Hematopoietic multipotent progenitor cell treated with erythropoietin and hydrocortisone succinate and interleukin-3 and kit ligand, for 15 days (in vitro differentiated cells): ENCODE data around the gene WFS1.

Experiments used
- DNase-seq: peaks from one replicate; pipeline ENCODE4 v3.0.0-alpha.2; 2015; ENCODE audit warnings: low spot score

Gene WFS1

GRCh38 chr4:6269616-6270511 lies at the start of gene WFS1:
WFS1 (plus strand) TSS chr4:6269850; CDS start chr4:6277456, 7,606 bp downstream.
- DNase-seq, result peak; percentile 32

GRCh38 chr4:6221301-6221850 lies 48.3 kb upstream of the WFS1 start:
- DNase-seq, result no peak

GRCh38 chr4:6221851-6222760 lies 47.5 kb upstream of the WFS1 start:
- DNase-seq, result peak; percentile 8

GRCh38 chr4:6222761-6223292 lies 46.8 kb upstream of the WFS1 start:
- DNase-seq, result no peak

- DNase-seq, result no peak
Observed at GRCh38 chr4:6224735-6225134, 44.9 kb upstream of the WFS1 start.

- no peak for DNase-seq
Observed at GRCh38 chr4:6225469-6225868, 44.2 kb upstream of the WFS1 start.

GRCh38 chr4:6226506-6226905 lies 43.1 kb upstream of the WFS1 start:
- DNase-seq, result no peak

- no peak for DNase-seq
Observed at GRCh38 chr4:6227412-6228157, 42.1 kb upstream of the WFS1 start.

- DNase-seq, result no peak
Observed at GRCh38 chr4:6228158-6229067, 41.2 kb upstream of the WFS1 start.

GRCh38 chr4:6229095-6229494 lies 40.6 kb upstream of the WFS1 start:
- no peak for DNase-seq

- DNase-seq, result no peak
Observed at GRCh38 chr4:6229671-6230501, 39.8 kb upstream of the WFS1 start.

- no peak for DNase-seq
Observed at GRCh38 chr4:6230502-6230785, 39.2 kb upstream of the WFS1 start.

- no peak for DNase-seq
Observed at GRCh38 chr4:6230827-6231662, 38.6 kb upstream of the WFS1 start.

- no peak for DNase-seq
Observed at GRCh38 chr4:6231663-6232165, 37.9 kb upstream of the WFS1 start.

- DNase-seq, result no peak
Observed at GRCh38 chr4:6232836-6233785, 36.5 kb upstream of the WFS1 start.

- no peak for DNase-seq
Observed at GRCh38 chr4:6233929-6234328, 35.7 kb upstream of the WFS1 start.

GRCh38 chr4:6235012-6235411 lies 34.6 kb upstream of the WFS1 start:
- no peak for DNase-seq
